Stimulated activated CD4-positive, alpha-beta T cell treated with anti-CD3 and anti-CD28 coated beads, TNF-alpha, amount 100 ng/mL, for 1 hour (primary cell): ENCODE data around the gene EOGT.

ENCODE experiments used
- DNase-seq, 3 donors: peaks; one replicate each; pipeline ENCODE4 v3.0.0-alpha.2; 2020; ENCODE audit warnings: low read depth in 3 of 3, low spot score in 1 of 3

The EOGT gene

GRCh38 chr3:69009559-69010410, 3.7 kb downstream of the EOGT start:
- no peak for DNase-seq

GRCh38 chr3:69008980-69009379, 4.5 kb downstream of the EOGT start:
- DNase-seq = no peak

- DNase-seq = no peak
Observed at GRCh38 chr3:69005791-69006482, 7.5 kb downstream of the EOGT start.

- DNase-seq = no peak
Observed at GRCh38 chr3:69005071-69005790, 8.3 kb downstream of the EOGT start.

- DNase-seq = no peak
Observed at GRCh38 chr3:69004138-69004537, 9.3 kb downstream of the EOGT start.

- no peak for DNase-seq
Observed at GRCh38 chr3:68999605-69000004, 13.9 kb downstream of the EOGT start.

- DNase-seq = no peak
Observed at GRCh38 chr3:68999158-68999557, 14.3 kb downstream of the EOGT start.

- no peak for DNase-seq
Observed at GRCh38 chr3:68997887-68998286, 15.6 kb downstream of the EOGT start.

- DNase-seq = no peak
Observed at GRCh38 chr3:68996356-68996995, 17.0 kb downstream of the EOGT start.

- DNase-seq = no peak
Observed at GRCh38 chr3:68988740-68989139, 24.7 kb downstream of the EOGT start.

- DNase-seq = no peak
Observed at GRCh38 chr3:68987322-68987721, 26.2 kb downstream of the EOGT start.

- no peak for DNase-seq
Observed at GRCh38 chr3:68986496-68987208, 26.8 kb downstream of the EOGT start.

GRCh38 chr3:68985146-68985790, 28.2 kb downstream of the EOGT start:
- DNase-seq = no peak

GRCh38 chr3:68984011-68984530, 29.4 kb downstream of the EOGT start:
- no peak for DNase-seq

GRCh38 chr3:68977486-68978167, 35.9 kb downstream of the EOGT start:
- DNase-seq = no peak

- no peak for DNase-seq
Observed at GRCh38 chr3:68974711-68975110, 38.8 kb downstream of the EOGT start.

GRCh38 chr3:68973639-68974038, 39.8 kb downstream of the EOGT start:
- no peak for DNase-seq

- no peak for DNase-seq
Observed at GRCh38 chr3:68972358-68972979, 41.0 kb downstream of the EOGT start.

- no peak for DNase-seq
Observed at GRCh38 chr3:68964694-68965093, 48.8 kb downstream of the EOGT start.
